ENCODE measurements around the gene EVA1A.

- TF ChIP-seq CTCF (IDR thresholded peaks at IDR 0.05) = no peak
- TF ChIP-seq POLR2A (IDR thresholded peaks at IDR 0.05) = no peak
- no peak for TF ChIP-seq EP300 (IDR thresholded peaks at IDR 0.05)
Observed at GRCh38 chr2:75563591-75563990, 2.9 kb upstream of the EVA1A start.

All from tibial nerve (tissue), 4 donors.